OCI-M2 (cell line): ENCODE data around the gene MYB.

Source experiments
- DNase-seq: peaks from one replicate; lab custom pipeline; 2025; ENCODE audit not compliant: unreplicated experiment; lab: John Stamatoyannopoulos, UW

MYB gene

GRCh38 chr6:135187372-135187771 lies 6.3 kb downstream of the MYB start:
- DNase-seq, result no peak

DNA sequence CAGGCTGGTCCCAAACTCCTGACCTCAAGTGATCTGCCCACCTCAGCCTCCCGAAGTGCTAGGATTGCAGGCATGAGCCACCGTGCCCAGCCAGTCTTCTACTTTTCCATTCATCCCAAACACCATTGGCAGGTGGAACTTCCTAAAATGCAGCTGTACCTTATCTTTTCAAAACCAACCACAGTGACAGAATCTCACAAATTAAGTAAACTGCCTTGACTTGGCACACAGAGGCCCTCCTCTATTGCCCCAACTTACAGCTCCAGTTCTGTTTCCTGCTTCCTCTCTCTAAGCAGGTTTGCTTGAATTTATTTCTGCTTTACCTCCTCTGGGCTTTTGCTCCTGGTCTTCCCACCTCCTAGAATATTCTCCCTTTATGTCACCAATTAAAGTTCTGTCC lies 7.6 kb downstream of the MYB start:
- DNase-seq, result no peak

DNA sequence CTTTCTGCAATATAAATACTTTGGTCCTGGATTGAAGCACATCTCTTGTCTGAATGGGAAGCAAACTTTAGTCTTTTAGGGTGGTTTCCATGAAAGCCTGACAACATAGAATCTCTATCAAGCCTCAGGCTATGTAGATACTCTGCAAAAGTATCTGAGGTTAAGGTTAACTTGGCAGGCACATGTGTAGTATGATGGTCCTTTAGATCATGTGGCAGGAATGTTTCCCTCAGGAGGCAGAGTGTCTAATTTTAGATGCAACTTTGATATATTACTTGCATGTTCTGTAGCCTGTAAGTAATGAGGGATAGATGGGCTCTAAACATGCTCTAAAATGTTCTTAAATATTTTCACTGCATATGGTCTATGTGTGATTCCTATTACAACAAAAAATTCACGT lies 8.2 kb downstream of the MYB start:
- DNase-seq, result no peak

- peak; percentile 97 for DNase-seq
These were observed 10.6 kb downstream of the MYB start for GRCh38 chr6:135191508-135192255.

GRCh38 chr6:135192256-135193174 lies 11.4 kb downstream of the MYB start:
- peak; percentile 87 for DNase-seq

DNA sequence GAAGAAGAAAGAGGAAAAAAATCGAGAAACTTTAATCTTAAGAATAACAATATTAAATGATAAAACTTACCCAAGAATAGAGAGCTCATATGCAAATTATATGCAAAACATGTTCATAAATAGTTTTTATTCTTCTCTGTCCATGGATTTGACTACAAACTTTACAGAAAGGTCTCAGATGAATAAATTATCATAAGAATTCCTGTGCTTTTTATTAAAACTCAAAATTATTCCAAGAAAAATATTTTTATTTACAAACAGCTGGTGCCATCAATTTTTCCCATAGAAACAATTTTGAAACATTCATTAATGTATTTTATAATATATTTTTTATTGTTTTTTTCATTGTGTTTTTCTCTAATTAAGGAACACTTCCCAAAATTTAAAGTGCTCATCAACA lies 12.1 kb downstream of the MYB start:
- DNase-seq, result no peak

DNA sequence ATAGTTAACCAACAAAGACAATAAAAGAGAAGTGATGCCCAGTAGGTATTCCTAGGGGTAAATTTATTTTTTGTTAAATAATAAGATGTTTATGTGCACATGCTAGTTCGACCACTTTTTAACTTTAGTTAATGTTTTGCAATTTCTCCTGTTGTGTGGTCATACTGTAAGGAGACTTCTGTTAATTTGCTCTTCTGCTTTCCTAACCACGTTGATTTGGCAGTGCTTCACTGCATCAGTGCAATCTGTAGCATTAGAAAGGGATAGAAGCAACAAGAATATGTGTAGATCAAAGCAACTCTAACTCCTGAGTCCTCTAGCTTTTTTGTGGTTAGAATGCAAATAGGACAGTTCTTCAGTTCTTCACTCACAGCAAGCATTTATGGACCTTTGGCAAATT lies 13.9 kb downstream of the MYB start:
- no peak for DNase-seq

DNA sequence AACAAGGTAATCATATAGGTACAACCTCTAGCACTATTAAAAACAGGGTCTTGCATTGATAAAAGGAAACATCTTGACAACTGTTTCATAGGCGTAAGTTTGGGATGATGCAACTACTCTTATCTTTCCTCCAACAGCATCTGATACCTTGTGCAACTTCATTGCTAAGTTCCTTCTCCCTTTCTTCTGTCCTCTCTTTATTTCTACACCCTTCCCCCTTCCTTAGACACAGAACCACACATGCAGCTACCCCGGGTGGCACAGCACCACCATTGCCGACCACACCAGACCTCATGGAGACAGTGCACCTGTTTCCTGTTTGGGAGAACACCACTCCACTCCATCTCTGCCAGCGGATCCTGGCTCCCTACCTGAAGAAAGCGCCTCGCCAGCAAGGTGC lies 14.4 kb downstream of the MYB start:
- DNase-seq, result no peak

- DNase-seq, result no peak
These were observed 15.8 kb downstream of the MYB start for GRCh38 chr6:135196739-135197510.

DNA sequence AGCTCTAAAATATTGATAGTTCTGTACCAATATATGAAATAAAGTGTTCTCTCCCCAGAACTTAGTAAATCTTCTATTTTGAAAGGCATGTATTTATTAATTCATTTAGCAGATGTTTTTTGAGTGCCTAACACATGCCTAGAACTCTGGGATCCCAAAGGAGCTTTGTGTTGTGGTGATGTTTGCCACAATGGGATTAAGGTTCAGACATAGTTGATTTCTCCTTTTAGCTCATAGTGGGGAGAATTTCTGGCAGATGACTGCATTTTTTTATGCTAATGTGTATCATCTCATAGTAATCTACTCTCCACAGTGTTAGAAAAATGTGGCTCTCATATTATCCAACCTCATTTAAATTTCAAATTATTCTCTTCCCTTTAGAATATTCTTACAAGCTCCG lies 21.7 kb downstream of the MYB start:
- no peak for DNase-seq

- DNase-seq, result no peak
These were observed 23.8 kb downstream of the MYB start for GRCh38 chr6:135204951-135205350.

- DNase-seq, result no peak
These were observed 28.7 kb downstream of the MYB start for GRCh38 chr6:135209803-135210202.

DNA sequence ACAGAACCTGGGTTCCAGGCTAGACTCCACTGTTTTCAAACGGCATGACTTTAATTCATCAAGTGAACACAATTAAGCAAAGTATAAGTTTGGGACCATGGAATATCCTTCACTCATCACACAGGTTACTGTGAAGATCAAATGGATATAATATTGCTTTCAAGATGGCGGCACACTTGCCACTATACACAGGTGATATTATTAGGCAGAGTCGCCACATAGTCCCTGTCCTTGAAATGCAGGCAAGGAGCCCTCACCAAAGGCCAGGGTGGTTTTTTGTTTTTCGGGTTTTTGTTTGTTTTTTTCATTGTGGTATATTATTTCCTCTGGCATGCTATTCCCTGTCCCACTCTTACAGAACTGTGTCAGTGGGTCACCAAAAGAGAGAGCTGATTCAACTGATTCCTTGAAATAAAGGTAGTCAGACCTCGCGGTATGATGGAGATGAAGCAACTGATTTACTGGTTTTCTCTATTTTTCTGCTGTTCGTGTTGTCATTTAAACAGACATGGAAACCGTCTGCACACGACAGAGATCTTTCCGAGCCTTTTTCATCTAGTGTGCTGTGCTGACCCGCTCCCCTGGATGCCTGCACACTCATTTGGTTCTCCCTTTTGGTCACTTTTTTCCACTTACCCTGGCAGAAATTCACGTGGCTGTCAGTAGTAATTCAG lies 29.7 kb downstream of the MYB start:
- no peak for DNase-seq

DNA sequence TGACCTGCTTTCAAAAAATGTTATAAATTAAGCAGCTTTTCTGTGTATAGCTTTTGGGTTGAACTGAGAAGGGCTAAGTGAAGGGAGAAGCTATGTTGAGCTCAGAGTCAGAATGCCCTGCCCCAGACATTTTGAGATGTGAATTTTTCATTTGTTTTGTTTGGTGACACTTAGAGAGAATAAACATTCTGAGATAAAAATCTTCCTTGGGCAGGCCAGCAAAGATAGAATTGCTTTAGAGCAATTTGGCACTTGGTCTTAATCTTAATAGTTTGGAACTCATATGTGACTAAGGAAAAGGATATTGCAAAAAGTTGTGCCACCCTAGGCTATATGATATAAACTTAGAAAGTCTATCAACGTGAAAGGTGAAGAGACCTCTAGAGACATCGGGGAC lies 30.2 kb downstream of the MYB start:
- no peak for DNase-seq

DNA sequence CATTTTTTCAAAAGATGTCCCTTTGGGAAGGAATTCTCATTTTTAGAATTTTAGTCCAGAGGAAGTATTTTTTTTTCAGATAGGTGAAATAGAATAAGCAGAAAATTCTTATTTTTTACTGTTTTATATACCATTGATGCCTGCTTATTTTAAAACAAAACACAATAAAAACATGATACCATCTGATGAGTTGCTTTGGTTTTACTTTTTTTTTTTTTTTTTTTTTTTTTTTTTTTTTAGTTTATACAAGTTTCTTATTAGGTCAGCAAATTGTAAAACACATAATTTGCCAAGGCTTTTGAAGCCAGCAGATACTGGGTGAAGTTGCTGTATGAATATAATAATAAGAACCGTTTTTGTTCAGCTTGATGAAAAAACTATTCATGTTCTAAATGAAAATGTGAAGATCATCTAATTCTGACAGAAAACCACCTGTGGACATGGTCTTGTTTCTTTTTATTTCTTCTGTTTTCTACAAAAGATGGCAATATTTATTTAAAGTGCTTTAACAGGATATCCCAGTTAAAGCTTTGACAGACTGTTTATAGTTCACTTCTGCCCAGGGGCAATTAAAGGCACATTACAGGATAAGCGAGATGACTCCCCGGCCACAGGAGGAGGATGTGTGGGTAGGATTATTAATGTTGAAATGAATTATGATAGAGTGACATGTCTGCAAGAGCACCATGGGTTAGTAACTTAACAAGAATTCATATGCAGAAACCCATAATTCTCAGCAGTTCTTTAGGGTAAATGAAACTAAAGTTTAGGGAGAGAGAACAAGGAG lies 31.1 kb downstream of the MYB start:
- DNase-seq, result no peak

GRCh38 chr6:135212935-135213334 lies 31.8 kb downstream of the MYB start:
- DNase-seq, result no peak

GRCh38 chr6:135213616-135214015 lies 32.5 kb downstream of the MYB start:
- no peak for DNase-seq

DNA sequence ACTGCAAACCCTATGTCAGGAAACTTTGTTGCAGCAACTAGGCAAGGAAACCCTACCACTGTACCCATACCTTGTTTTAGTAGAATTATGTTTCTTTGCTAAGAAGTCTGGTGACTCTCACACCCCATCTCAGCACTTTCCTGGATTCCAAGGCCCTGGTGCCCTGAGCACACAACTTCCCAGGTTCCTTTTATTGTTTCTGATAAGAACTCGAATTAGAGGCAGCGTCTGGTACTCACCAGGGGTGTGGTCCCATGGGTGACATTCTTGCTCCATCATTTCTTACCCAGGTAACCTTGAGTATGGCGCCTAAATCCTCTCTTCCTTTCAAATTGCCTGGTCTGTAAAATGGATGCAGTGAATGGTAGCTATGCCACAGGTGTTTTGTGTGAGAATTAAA lies 34.1 kb downstream of the MYB start:
- DNase-seq, result no peak

GRCh38 chr6:135215563-135215962 lies 34.5 kb downstream of the MYB start:
- no peak for DNase-seq

DNA sequence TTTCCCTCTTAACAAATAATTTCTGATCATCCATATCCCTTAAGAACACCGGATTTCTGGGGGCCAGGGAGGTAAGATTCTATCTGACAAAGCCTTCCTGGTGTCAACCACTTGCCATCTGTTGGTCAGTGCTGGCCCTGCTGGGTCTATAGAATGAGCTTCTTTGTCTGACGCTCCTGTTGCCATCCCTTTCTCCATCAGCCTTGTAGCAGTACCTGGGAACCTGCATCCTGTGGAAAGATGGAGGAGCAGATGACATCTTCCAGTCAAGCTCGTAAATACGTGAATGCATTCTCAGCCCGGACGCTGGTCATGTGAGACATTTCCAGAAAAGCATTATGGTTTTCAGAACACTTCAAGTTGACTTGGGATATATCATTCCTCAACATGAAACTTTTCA lies 36.6 kb downstream of the MYB start:
- no peak for DNase-seq
